GM19328 (cell line): ENCODE results near the gene KCNS1.
"Not testable (repeated sequence)": the region's sequence is repeated elsewhere in the genome, so short reads cannot be mapped to it uniquely, and the experiment has no call there.

Source experiments
- ATAC-seq: cut with Tn5 transposase; IDR thresholded peaks from one replicate; pipeline ENCODE4 v1.9.1; 2021; ENCODE audit warnings: mild to moderate bottlenecking, moderate library complexity; ENCODE audit not compliant: unreplicated experiment

Gene KCNS1

GRCh38 chr20:45100563-45101245 lies at the start of gene KCNS1:
KCNS1 (minus strand) TSS chr20:45101127; CDS start chr20:45099236, 1,891 bp downstream.
- no peak for ATAC-seq

- no peak for ATAC-seq
Measured at GRCh38 chr20:45149062-45149461, 48.1 kb upstream of the KCNS1 start.

GRCh38 chr20:45140836-45141235 lies 39.9 kb upstream of the KCNS1 start:
- no peak for ATAC-seq

- ATAC-seq: not testable (repeated sequence)
Measured at GRCh38 chr20:45139733-45140375, 38.9 kb upstream of the KCNS1 start.

GRCh38 chr20:45138561-45139300 lies 37.8 kb upstream of the KCNS1 start:
- no peak for ATAC-seq

GRCh38 chr20:45136911-45137310 lies 36.0 kb upstream of the KCNS1 start:
- ATAC-seq: no peak

GRCh38 chr20:45128099-45128498 lies 27.2 kb upstream of the KCNS1 start:
- ATAC-seq: no peak

- no peak for ATAC-seq
Measured at GRCh38 chr20:45124365-45124764, 23.4 kb upstream of the KCNS1 start, which contains the start of gene WFDC12. WFDC12 (minus strand) TSS chr20:45124465; CDS start chr20:45124447, 18 bp downstream.

GRCh38 chr20:45121388-45121787 lies 20.5 kb upstream of the KCNS1 start:
- ATAC-seq: no peak

- no peak for ATAC-seq
Measured at GRCh38 chr20:45119556-45120266, 18.8 kb upstream of the KCNS1 start.

GRCh38 chr20:45118028-45118427 lies 17.1 kb upstream of the KCNS1 start:
- no peak for ATAC-seq

GRCh38 chr20:45117581-45117980 lies 16.7 kb upstream of the KCNS1 start:
- no peak for ATAC-seq

- no peak for ATAC-seq
Measured at GRCh38 chr20:45115829-45116228, 14.9 kb upstream of the KCNS1 start.

- ATAC-seq: no peak
Measured at GRCh38 chr20:45115386-45115774, 14.5 kb upstream of the KCNS1 start.

- ATAC-seq: no peak
Measured at GRCh38 chr20:45114465-45115385, 13.8 kb upstream of the KCNS1 start, which contains the start of gene WFDC5. WFDC5 (minus strand) TSS chr20:45115174; CDS start chr20:45115083, 91 bp downstream.

- no peak for ATAC-seq
Measured at GRCh38 chr20:45113865-45114264, 12.9 kb upstream of the KCNS1 start.

GRCh38 chr20:45112754-45113153 lies 11.8 kb upstream of the KCNS1 start:
- ATAC-seq: no peak

GRCh38 chr20:45111799-45112471 lies 11.0 kb upstream of the KCNS1 start:
- ATAC-seq: no peak

- no peak for ATAC-seq
Measured at GRCh38 chr20:45111285-45111684, 10.4 kb upstream of the KCNS1 start.
